GM18867 (cell line): ENCODE data around the gene PODXL.
"Not testable (repeated sequence)": the region's sequence is repeated elsewhere in the genome, so short reads cannot be mapped to it uniquely, and the experiment has no call there.

Source experiments
- ATAC-seq: cut with Tn5 transposase; IDR thresholded peaks from one replicate; pipeline ENCODE4 v1.9.1; 2021; ENCODE audit warnings: mild to moderate bottlenecking, moderate library complexity; ENCODE audit not compliant: unreplicated experiment

Gene PODXL

DNA sequence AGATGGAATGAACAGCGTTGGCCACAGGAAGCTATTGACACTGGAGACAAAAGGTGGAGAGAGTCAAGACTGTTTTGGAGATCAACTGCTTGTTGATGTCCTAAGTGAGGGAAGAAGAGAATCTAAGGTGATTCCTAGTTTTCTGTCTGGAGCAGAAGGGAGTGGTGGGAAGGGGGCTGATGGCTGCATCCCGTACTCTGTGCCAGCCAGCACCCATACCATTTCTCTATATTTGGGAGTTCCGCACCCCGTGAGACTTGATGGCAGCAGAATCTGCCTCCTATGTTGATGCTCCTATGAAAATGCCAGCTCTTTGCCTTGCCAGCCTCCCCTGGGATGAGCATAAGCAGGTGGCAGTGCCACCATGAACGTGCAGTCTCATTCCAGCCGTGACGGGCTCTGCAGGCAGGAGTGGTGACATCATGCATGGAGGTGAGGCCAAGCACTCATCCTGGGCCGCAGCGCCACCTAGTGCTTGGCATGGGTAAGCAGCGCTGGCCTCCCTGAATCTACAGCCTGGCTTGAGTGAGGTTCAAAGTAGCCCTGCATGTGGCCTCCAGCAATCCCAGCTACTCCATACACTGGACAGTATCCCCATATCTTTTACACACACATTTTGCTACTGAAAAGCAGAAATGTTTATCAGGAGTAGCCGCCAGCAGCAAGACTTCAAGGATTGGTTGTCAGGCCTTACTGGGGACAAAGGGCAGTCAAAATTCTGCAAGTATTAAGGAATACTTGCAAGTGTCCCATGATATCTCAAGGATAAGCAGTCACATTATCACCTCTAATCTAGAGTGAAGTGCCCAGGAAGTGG lies 43.0 kb downstream of the PODXL start:
- peak; percentile 95 for ATAC-seq

- ATAC-seq = no peak
Observed at GRCh38 chr7:131511774-131512535, 44.5 kb downstream of the PODXL start.

DNA sequence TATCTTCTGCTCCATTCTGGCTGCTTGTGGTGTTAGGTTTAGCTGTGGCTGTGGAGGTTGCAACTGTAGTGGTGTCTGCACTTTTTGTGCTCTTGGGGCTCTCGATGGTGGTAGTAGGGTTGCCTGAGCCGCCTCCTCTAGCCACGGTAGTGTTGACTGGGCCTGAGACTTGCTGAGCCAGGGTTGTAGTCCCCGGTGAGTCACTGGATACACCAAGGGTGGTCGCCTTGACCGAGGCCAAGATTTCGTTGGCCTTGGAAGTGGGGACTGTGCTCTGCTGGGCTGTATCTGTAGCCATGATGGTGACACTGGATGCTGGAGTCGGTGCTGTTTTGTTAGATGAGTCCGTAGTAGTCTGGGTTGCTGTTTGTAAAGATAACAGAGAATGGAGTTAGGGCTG lies 45.4 kb downstream of the PODXL start:
- no peak for ATAC-seq

DNA sequence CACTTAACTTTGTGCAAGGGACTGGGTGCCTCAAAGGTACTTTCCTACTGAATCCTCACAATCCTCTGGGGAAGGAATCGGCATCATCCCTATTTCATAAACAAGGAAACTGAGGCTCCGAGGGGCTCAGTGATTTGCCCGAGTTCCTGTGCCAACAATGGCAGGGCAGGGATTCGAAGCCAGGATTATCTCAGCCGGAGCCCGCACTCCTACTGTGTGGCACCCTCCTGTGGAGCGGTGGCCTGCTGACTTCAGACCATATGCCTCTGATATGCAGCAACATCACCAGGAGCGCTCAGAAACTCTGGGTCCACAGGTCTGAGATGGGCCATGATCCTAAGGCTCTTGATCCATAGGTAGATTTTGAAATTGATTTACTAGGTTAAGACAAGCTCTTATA lies 46.6 kb downstream of the PODXL start:
- no peak for ATAC-seq

- ATAC-seq = no peak
Observed at GRCh38 chr7:131508754-131509486, 47.5 kb downstream of the PODXL start.

GRCh38 chr7:131507592-131508331 lies 48.7 kb downstream of the PODXL start:
- peak; percentile 79 for ATAC-seq

- no peak for ATAC-seq
Observed at GRCh38 chr7:131506597-131506996, 49.8 kb downstream of the PODXL start.

DNA sequence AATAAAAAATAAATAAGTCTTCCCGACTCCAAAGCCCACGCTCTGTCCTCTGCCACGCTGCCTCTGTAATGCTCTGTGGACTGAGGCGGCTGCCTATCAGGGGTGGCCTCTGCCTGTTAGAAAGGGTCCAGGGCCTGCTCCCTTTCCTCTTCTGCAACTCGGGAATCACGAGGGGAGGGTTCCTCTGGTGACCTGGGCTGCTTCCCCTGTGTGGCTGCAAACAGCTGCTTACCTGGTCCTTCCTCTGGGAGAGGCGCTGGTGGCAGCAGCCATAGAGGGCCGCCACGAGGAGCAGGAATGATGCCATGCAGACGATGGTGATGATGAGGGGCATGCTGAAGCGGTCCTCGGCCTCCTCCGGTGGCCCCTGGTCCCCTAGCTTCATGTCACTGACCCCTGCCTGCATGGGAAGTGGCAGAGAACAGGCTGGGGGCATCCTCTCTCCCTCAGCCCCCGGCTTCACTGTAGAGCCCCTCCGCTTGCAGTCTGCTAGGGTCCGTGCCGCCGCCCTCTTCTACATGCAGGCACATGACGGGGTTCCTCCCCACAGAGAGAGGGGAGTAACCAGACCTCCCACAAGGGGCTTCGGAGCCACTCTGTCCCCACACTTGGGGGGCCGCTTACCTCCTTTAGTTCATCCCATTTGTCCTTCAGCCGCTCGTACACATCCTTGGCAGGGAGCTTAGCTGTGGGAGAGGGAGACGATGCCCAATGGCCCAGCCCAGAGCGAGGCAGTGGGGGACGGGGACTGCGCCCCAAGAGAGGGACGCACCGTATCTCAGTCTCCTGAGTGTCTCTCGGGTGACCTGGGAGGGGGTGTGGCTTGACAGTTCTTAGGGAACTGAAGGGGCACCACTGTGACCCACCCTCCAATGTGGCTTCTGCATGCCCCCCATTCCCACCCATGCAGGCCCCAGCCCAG lies 50.5 kb downstream of the PODXL start:
- no peak for ATAC-seq

DNA sequence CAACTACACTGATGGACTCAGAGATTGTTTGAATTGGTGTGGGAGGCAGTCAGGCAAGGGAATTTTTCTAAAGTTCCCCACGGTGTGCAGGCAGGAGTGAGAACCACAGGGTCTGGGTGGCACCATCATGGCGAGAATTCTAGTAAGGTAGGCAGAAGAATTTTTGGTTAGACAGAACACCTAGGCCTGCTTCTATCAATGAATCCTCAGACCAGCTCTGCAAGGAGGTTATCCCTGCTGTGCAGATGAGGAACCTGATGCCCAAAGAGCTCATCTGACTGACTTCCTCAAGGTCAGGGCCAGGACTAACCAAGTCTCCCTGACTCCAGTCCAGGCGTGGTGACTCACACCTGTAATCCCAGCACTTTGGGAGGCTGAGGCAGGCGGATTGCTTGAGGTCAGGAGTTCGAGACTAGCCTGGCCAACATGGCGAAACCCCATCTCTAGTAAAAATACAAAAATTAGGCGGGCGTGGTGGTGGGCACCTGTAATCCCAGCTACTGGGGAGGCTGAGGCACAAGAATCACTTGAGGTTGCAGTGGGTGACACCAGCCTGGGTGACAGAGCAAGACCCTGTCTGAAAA lies 51.3 kb downstream of the PODXL start:
- not testable (repeated sequence) for ATAC-seq

DNA sequence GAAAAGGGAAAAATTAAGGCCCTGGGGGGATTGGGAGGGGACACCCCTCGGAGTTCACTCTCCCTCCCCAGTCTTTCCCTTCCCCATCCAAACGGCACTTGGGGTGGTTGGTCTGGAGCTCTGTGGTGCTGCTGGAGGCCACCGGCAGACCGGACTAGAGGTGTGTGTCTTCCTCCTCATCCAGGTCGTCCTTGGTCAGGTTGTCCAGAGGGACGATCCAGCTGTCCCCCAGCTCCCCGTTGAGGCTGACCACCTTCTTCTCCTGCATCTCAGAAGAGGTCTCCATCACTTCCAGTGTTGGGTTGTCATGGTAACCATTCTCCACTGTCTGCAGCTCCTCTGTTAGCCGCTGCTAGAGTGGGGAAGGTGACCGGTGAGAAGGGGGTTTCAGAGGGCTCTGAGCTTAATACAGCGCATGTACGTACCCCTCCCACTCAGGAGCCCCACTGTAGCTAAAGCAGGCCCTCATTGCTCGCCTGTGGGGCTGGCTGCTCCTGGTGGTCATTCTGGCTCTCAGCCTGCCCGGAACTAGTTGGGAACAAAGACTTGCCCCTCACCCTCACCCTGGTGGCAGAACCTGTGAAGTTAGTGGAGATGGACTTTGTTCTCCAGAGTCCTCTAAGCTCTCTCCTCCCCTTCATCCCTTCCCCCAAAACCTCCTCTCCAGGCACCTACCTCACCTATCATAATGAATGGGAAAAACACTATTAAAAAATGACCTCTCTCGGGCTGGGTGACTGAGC lies 52.1 kb downstream of the PODXL start:
- no peak for ATAC-seq

DNA sequence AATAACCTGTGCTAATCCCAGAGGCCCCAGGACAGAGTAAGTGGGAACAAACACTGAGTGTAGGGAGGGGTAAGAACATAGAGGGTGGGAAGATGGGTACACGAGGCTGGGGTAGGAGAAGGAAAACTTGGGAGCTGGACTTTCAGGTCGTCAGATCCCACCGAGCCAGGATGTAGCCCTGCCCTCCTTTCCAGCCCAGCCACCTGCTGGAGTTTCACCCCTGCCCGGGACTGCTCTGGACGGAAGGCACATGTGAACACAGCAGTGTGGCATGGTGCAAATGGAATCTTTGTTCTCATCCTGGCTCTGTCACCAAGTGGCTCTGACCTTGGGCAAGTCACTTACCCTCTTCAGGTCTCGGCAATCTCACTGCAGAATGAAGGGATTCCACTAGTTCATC lies 52.8 kb downstream of the PODXL start:
- ATAC-seq = no peak

DNA sequence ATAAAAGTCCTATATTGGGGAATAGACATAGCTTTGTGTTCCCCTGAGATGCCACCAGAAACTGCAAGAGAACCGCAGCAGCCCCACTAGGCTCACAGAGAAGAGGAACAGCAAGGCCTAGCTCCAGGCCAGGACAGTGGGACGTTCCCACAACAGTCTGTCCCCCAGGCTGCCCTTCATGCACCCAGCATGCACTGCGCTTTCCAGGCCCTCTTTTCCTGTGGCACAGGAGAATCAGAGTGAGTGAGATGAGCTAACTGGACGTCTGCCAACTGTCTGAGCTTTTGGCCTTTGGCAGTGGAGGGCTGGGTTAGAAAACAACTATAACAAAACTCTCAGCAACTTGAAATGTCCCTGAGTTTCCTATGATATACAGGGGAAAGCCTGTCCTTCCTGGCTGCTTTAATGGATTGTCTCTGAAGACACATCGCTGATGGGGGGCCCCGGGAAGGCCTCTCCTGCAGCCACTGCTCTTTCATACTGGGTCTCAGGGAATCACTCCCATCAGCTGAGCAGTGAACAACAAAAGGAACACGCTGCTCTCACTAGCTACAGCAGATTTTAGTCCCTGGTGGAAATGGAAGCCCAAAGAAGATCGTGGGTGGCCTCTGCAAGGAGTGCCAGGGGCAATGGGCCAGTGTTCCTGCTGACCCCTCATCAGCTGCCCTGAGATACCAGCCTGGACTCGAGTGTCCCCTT lies 53.5 kb downstream of the PODXL start:
- no peak for ATAC-seq

GRCh38 chr7:131501930-131502685 lies 54.3 kb downstream of the PODXL start:
- ATAC-seq = no peak

- peak; percentile 87 for ATAC-seq
Observed at GRCh38 chr7:131501422-131501821, 55.0 kb downstream of the PODXL start.

DNA sequence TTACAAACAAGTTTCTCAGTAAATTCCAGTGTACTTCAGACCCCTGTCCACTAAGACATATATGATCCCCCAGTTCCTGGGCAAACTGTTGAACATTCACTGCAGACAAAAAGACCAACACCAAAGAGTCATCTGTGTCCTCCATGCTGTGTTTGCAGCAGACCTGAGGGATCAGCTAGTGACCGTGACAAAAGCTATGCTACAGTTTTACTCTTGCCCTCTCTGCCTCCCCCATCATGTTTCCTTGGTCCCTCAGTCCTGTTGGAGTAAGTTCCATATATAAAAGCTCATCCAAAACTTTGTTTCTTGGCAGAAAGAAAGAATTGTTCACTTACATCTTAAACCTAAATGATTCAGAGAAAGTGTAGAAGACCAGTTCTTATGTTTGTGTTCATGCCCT lies 56.1 kb downstream of the PODXL start:
- ATAC-seq = no peak

- no peak for ATAC-seq
Observed at GRCh38 chr7:131499801-131500200, 56.6 kb downstream of the PODXL start.

- ATAC-seq = no peak
Observed at GRCh38 chr7:131498237-131498885, 58.1 kb downstream of the PODXL start.
